Dendritic cell treated with granulocyte-macrophage colony-stimulating factor and Interleukin-4, amounts not matched to agents 40 ng/mL and 50 ng/mL, for 4 days (primary cell): ENCODE results near the gene ANO6.

ENCODE experiments used
- H3K27ac Mint-ChIP-seq: one replicate; pipeline ENCODE4 v1.8.0; 2022; ENCODE audit warnings: mild to moderate bottlenecking, mixed read lengths
- H3K27me3 Mint-ChIP-seq: one replicate; pipeline ENCODE4 v1.8.0; 2022; ENCODE audit warnings: mild to moderate bottlenecking, mixed read lengths
- H3K36me3 Mint-ChIP-seq: one replicate; pipeline ENCODE4 v1.8.0; 2022; ENCODE audit warnings: low read depth, mixed read lengths
- H3K4me1 Mint-ChIP-seq: one replicate; pipeline ENCODE4 v1.8.0; 2022; ENCODE audit warnings: low read depth, mixed read lengths
- H3K4me3 Mint-ChIP-seq: one replicate; pipeline ENCODE4 v1.8.0; 2022; ENCODE audit warnings: mild to moderate bottlenecking, moderate library complexity, mixed read lengths
- H3K9me3 Mint-ChIP-seq: one replicate; pipeline ENCODE4 v1.8.0; 2022; ENCODE audit warnings: mixed read lengths
- intact Hi-C: fragments of 100-400 bp; cut with micrococcal nuclease; formaldehyde crosslinking; loops from one replicate; pipeline ENCODE4 v1.15.0; 2022

Gene ANO6

DNA sequence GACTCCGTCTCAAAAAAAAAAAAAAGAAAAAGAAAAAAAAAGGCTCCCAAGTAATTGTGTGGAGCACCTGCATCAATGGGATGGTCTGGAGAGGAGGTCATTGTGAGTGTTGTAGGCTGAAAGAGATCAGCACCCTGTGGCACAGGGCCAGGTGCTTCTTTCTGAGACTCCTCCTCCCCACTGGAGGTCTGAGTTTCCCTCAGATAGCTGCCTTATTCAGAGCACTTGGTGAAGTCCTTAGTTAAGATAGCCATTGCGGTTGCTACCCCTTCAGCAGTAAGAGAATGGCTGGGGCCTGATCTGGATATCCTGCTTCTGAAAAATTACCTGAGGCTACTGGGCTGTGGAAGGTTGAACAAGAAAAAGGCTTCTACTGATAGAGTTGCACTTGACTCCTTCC lies 69.8 kb downstream of the ANO6 start:
- no peaks in the 10 kb centered on the region for H3K9me3 Mint-ChIP-seq
- no peak overlapping the region for H3K4me3 Mint-ChIP-seq
- intact Hi-C loops, result no loop called here
- H3K4me1 Mint-ChIP-seq, result peaks cover 11% of the 10 kb centered on the region
- no peaks in the 10 kb centered on the region for H3K27me3 Mint-ChIP-seq
- H3K27ac Mint-ChIP-seq, result no peak overlapping the region
- peaks cover 20% of the 10 kb centered on the region for H3K36me3 Mint-ChIP-seq

DNA sequence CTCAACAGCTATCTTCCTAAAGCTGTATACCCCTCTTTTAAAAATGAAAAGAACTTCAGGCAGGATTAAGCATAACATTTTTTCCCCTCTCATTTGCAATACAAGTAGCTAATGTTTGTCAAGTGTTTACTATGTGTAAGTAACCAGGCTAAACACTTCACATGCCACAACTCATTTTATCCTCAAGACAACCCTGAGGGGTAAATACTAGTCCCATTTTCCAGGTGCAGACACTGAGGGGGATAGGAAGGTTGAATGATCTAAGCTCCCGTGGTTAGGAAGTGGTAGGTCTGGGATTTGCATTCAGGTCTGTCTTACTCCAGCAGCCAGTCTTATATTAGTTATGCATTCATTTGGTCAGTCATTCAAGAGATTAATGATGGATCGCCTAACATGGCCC lies 70.7 kb downstream of the ANO6 start:
- no peaks in the 10 kb centered on the region for H3K27me3 Mint-ChIP-seq
- no peak overlapping the region for H3K27ac Mint-ChIP-seq
- H3K4me3 Mint-ChIP-seq, result no peak overlapping the region
- H3K9me3 Mint-ChIP-seq, result no peaks in the 10 kb centered on the region
- peaks cover 11% of the 10 kb centered on the region for H3K4me1 Mint-ChIP-seq
- intact Hi-C loops, result no loop called here
- peaks cover 17% of the 10 kb centered on the region for H3K36me3 Mint-ChIP-seq

DNA sequence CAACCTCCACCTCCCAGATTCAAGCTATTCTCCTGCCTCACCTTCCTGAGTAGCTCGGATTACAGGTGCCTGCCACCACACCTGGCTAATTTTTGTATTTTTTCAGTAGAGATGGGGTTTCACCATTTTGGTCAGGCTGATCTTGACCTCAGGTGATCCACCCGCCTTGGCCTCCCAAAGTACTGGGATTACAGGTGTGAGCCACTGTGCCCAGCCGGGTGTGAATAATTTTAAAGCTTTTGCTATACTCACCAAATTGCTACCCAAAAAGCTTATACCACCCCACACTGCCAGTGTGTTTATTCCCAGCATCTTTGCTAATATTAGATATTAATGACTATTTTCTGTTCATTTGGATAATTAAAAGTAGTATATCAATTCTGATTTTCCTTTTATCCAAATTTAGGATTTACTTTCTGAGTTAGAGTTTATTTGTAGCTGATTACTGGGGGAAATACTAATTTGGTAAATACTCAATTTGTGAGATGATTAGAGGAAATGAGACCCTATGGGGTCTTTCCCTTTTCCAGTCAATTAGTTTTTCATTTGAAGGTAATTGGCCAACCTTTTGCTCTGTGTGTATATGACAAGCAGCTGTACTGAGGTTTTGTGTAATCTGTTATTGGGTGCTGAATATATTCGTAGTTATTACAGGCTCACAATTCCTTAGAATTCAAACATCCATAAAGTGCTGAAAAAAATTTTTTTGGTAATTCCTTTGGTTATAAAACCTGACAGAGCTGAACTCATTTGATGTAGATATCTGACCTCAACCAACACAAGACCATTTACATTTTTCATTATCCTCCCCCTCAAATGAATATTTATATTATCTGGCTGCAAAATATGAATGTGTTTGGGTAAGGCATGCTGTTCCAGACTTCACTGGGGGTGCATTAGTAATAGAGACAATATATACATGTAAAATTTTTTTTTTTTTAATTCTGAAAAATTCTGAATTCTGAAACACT lies 73.6 kb downstream of the ANO6 start:
- Mint-ChIP-seq H3K27me3 (no peaks in the 10 kb centered on the region), H3K36me3 (peaks cover 13% of the 10 kb centered on the region), H3K4me3 (no peak overlapping the region), H3K4me1 (peaks cover 8% of the 10 kb centered on the region), H3K27ac (no peak overlapping the region), H3K9me3 (no peaks in the 10 kb centered on the region)
- intact Hi-C loops, result no loop called here

DNA sequence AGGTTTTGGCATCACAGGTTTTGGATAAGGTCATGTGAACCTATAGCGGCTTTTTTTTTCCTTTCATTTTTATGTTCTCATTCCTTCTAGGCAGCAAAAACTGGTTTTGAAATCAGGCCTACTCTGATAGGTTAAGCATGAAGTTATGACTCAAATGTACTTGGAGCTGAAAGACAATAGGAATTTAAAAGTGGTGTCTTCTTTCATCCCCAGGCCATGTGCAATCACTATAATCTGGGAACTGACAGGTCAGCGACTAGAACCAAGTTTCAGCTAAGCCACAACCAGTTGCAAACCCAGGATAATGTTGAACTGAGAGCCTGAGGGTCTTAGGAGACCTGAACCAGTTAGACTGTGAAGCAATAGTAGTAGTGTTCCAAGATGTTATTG lies 74.3 kb downstream of the ANO6 start:
- intact Hi-C loops, result no loop called here
- Mint-ChIP-seq H3K27ac (no peak overlapping the region), H3K27me3 (no peaks in the 10 kb centered on the region), H3K4me3 (no peak overlapping the region), H3K4me1 (peaks cover 8% of the 10 kb centered on the region), H3K9me3 (no peaks in the 10 kb centered on the region), H3K36me3 (peaks cover 13% of the 10 kb centered on the region)

DNA sequence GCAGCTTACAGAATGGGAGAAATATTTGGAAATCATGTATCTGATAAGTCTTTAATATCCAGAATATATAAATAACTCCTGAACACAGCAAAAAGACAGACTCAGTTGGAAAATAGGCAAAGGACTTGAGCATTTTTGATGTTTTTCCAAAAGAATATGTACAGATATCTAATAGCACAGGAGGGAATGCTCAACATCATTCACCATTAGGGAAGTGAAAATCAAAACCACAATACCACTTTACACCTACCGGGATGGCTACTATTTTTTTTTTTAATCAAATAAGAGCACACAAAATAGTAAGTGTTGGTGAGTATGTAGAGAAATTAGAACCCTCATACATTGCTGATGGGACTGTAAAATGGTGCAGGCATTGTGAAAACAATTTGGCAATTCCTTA lies 75.6 kb downstream of the ANO6 start:
- H3K4me3 Mint-ChIP-seq, result no peak overlapping the region
- no peaks in the 10 kb centered on the region for H3K9me3 Mint-ChIP-seq
- H3K27me3 Mint-ChIP-seq, result no peaks in the 10 kb centered on the region
- intact Hi-C loops, result no loop called here
- H3K36me3 Mint-ChIP-seq, result peaks cover 13% of the 10 kb centered on the region
- H3K27ac Mint-ChIP-seq, result no peak overlapping the region
- peaks cover 8% of the 10 kb centered on the region for H3K4me1 Mint-ChIP-seq

DNA sequence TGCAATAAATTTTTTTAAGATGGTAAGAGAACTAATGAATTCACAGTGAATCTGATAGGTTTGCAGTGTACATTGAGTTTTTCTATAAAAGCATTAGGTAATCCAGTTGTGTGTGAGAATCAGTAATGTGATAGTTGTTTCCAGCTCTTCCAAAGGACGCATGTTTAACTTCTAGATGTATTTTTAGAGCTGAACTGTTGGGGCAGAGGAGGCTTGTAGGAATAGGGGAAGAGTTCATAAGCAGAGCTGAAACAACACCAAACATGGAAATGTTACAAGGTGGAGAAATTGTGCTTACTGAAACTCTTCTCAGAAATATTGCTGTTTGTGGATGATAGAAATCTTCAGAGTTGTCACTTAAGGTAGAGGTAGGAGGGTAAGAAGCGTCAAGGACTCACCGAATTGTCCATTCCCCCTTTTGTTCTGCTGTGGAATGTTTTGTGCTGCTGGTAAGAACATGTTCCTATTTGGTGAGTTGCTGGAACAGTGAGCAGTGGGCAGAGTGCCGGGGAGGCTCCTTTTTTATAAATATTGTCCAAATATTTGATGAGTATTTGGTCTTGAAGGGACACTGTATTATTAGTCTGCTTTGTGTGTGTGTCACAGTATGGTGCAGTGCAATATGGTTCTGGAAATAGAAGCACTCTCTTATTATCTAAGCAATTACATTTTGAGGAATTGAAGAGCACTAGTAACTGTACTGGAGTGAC lies 76.7 kb downstream of the ANO6 start:
- Mint-ChIP-seq H3K4me3 (no peak overlapping the region), H3K27ac (no peak overlapping the region), H3K36me3 (peaks cover 13% of the 10 kb centered on the region), H3K9me3 (no peaks in the 10 kb centered on the region), H3K4me1 (peaks cover 8% of the 10 kb centered on the region), H3K27me3 (no peaks in the 10 kb centered on the region)
- intact Hi-C loops, result no loop called here

DNA sequence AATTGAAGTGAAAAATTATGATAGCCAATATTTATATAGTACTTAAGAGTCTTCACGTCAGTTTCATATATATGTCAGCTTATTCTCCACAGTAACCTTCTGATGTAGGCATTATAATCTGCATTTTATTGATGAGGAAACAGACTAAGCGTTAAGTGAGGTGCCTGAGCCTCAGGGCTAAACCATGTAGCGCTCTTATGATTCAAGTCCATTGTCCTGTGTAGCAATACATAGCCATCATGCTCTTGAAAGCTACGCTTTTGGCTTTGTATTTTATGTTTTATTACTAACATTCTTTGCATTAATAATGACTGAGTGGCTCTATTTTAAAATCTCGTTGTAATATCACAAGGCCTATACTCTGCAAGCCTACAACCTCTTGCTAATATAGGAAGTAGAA lies 79.0 kb downstream of the ANO6 start:
- Mint-ChIP-seq H3K9me3 (no peaks in the 10 kb centered on the region), H3K4me3 (no peak overlapping the region), H3K27me3 (no peaks in the 10 kb centered on the region), H3K4me1 (peaks cover 8% of the 10 kb centered on the region), H3K36me3 (peaks cover 13% of the 10 kb centered on the region), H3K27ac (no peak overlapping the region)
- intact Hi-C loops, result no loop called here

DNA sequence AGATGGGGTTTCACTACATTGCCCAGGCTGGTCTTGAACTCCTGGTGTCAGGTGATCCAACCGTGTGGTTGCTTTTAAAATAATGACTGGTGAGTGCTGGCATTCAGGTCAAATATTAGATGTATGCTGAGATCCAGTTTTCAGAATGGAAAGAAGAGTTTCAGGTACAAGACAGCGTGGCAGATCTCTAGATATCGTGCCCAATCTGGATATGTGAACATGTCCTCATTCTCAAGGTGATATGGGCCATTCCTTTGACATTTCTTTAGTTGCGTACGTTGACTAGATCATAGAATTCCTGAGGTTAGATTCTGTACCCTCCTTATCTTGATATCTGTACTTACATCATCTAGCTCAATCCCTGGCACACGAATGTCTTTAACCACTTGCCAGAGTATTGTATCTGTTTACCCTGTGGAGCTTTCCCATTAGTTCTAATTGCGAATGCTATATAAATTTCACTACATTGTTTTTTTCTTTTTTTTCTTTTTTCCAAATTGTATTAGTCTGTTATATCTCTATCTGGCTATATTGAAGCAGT lies 80.2 kb downstream of the ANO6 start:
- H3K4me3 Mint-ChIP-seq, result no peak overlapping the region

DNA sequence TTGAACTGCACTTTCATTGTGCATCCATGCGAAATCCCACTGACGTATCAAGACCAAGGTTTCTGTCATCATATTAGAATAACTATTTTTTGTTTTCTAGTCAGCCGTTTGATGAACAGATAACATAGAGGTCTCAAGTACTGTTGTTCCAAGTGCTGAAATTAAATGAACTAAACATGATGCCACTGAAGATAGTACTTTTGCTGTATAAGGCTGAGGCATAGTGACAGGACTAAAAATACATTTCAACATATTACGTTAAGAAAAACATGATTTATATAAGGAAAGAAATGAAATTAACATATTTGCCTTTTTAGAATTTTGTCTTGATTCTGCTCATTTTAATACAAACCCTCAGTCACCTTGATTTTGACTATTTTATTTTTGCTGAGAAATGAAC lies 82.2 kb downstream of the ANO6 start:
- Mint-ChIP-seq H3K4me1 (no peaks in the 10 kb centered on the region), H3K4me3 (no peak overlapping the region), H3K27ac (no peak overlapping the region), H3K9me3 (no peaks in the 10 kb centered on the region), H3K27me3 (no peaks in the 10 kb centered on the region), H3K36me3 (peaks cover 6% of the 10 kb centered on the region)
- intact Hi-C loops, result no loop called here

More for the DNA sequence above, 80.2 kb downstream of the ANO6 start:
- intact Hi-C loops, result no loop called here
- Mint-ChIP-seq H3K27me3 (no peaks in the 10 kb centered on the region), H3K36me3 (peaks cover 7% of the 10 kb centered on the region), H3K9me3 (no peaks in the 10 kb centered on the region), H3K27ac (no peak overlapping the region), H3K4me1 (peaks cover 8% of the 10 kb centered on the region)

DNA sequence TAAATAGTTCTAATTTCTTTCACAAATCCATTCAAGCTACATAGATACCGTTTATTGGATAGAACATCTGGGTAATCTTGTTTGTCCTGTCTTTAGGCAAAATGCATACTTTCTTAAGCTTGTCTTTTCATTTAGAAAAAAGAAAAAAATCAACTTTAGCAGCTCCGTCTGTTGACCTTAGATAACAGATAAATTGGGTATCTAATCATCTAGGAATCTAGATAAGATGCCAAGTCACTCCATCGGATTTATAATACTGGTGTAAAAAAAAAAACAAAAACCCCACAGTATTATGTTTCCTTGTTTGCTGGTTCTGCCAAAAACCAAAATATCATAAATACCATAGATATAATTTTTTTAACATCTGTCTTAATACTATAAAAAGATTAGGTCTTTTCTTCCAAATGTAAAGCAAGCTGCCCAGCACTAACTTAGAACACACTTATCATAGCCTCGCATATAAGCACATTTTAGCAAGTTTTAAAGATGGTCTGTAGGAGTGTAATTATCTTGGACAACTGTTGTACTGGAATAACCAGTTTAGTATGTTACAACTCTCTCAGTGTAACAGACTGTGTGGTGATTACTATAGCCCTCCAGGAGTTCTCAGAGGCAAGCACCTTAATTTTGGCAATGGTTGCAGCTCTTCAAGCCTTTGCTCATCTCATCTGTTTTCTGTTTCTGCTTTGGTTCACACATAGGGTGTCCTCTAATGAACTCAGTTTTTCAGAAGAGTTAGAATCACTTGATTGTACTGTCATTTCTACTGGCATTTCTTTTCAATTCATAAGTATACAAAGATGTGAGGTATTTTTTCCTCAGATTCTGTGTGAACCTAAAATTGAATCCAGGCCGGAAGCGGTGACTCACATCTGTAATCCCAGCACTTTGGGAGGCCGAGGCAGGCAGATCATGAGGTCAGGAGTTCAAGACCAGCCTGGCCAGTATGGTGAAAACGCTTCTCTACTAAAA lies 83.1 kb downstream of the ANO6 start:
- Mint-ChIP-seq H3K9me3 (no peaks in the 10 kb centered on the region), H3K36me3 (peaks cover 5% of the 10 kb centered on the region), H3K27ac (no peak overlapping the region), H3K4me3 (no peak overlapping the region), H3K4me1 (no peaks in the 10 kb centered on the region), H3K27me3 (no peaks in the 10 kb centered on the region)
- intact Hi-C loops, result no loop called here

DNA sequence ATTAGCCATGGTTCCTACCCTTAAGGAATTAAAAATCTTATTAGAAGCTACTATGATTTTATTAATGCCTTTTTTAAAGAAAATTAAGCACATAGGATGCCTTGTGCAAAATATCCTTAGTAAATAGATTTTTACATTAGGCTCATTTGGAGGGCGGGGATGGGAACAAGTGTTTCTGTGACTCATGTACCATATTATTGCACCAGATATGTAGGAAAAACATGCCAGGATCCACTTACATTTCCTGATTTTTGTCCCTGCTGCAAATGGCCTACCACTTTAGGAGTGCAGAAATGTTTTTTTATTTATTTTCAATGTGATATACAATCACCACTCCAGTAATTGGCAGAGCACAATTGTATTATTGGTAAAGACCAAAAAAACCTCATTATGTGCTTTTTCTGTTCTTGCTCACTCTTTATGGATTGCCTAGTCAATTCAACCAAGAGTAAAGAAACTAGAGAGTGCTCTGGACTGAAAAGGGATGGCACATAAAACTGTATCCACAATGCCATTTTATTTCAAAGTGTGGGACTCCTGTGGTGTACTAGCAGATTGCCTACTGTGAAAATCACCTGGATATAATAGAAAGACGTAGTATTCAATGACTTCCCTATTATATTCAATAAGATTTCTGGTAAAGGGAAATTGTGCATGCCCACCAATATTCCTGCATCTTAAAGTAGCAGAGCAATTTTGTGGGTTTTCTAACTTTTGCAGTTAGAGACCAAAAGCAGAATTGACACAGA lies 86.9 kb downstream of the ANO6 start:
- no peak overlapping the region for H3K4me3 Mint-ChIP-seq

DNA sequence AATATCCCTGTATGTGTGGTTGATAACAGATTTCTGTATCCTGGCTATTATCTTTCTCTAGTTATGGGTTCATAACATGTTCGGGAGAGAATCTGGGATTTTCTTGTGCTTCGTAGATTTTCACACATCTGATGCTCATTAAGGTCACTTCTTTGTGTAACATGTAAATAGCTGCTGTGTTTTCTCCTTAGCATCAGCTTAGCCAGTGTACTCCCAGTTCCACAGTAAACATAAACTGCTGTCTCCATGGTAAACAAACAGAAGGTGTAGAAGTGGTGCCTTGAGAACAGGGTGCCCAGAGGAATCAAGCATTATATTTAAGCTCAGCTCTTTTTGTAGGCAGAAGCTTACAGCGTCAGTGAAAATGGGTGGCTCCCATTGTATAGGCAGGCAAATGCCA lies 88.0 kb downstream of the ANO6 start:
- H3K36me3 Mint-ChIP-seq, result peaks cover 27% of the 10 kb centered on the region
- no peaks in the 10 kb centered on the region for H3K27me3 Mint-ChIP-seq
- no peak overlapping the region for H3K4me3 Mint-ChIP-seq
- H3K4me1 Mint-ChIP-seq, result no peaks in the 10 kb centered on the region
- H3K27ac Mint-ChIP-seq, result no peak overlapping the region
- intact Hi-C loops, result no loop called here
- H3K9me3 Mint-ChIP-seq, result no peaks in the 10 kb centered on the region

More for the DNA sequence above, 86.9 kb downstream of the ANO6 start:
- H3K9me3 Mint-ChIP-seq, result no peaks in the 10 kb centered on the region
- no peaks in the 10 kb centered on the region for H3K27me3 Mint-ChIP-seq
- intact Hi-C loops, result no loop called here
- no peak overlapping the region for H3K27ac Mint-ChIP-seq
- peaks cover 27% of the 10 kb centered on the region for H3K36me3 Mint-ChIP-seq
- no peaks in the 10 kb centered on the region for H3K4me1 Mint-ChIP-seq
